Vagina (tissue), 2 donors: ENCODE results near the gene CAPZA2.

Experiments used
- CTCF ChIP-seq, 3 experiments: fragments of 450-650 bp in 2 of 3; fragments of 200-600 bp in 1 of 3; sonication (generic) in 1 of 3; IDR thresholded peaks; one replicate each; pipeline ENCODE4 v1.5.1; 2017 to 2019; ENCODE audit warnings: antibody characterized with exemption in 3 of 3, mild to moderate bottlenecking in 2 of 3, moderate library complexity in 2 of 3
- POLR2A ChIP-seq, 2 donors: fragments of 450-650 bp; IDR thresholded peaks; one replicate each; pipeline ENCODE4 v1.6.1; 2017; ENCODE audit warnings: antibody characterized with exemption in 2 of 2, mild to moderate bottlenecking in 2 of 2, moderate library complexity in 2 of 2
- POLR2AphosphoS5 ChIP-seq, 2 donors: sonication (generic); formaldehyde crosslinking; IDR thresholded peaks; one replicate each; pipeline ENCODE4 v1.9.0; 2017; ENCODE audit warnings: antibody characterized with exemption in 2 of 2, mild to moderate bottlenecking in 2 of 2, low read depth in 1 of 2; ENCODE audit not compliant: insufficient read depth in 1 of 2

DNA sequence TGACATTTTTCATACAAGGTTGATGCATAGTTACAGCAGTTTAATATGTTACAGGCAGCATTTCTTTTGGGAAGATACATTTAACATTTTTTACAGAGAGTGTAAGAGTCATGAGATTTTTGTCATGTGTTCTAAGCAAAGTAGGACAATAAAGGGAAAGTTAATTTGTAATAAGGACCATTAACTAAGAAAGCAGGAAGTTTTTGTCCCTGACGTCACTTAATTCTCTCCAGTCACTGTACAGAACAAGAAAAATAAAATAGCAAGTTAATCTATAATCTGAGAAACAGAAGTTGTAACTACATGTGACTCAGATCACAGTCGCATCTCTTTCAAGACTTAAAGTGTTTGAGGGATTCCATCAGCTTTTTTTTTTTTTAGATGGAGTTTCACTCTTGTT lies 49.5 kb upstream of the CAPZA2 start:
- TF ChIP-seq CTCF (IDR thresholded peaks at IDR 0.05) (no peak), POLR2A (IDR thresholded peaks at IDR 0.05) (no peak), POLR2AphosphoS5 (IDR thresholded peaks at IDR 0.05; ENCODE audit: insufficient read depth in 1 of 2, low read depth in 1 of 2) (no peak)
